Lung (tissue), 12 donors: ENCODE measurements around the gene GALNT1. TPM values are rescaled to one million over a fixed set of nuclear protein-coding genes. Genes with fewer than 3 reads are reported as not detected.

Source experiments
- ATAC-seq: fragments of 200-7000 bp; cut with Tn5 transposase; one replicate; pipeline ENCODE4 v1.9.1; 2020; ENCODE audit warnings: moderate number of reproducible peaks; ENCODE audit not compliant: insufficient read depth, low FRiP score
- DNase-seq, 3 donors: peaks; one replicate each; pipeline ENCODE4 v3.0.0-alpha.2; 2013 to 2017
- H3K27ac ChIP-seq, 2 donors: one replicate each; pipeline ENCODE4 v1.5.1; 2013; ENCODE audit warnings: mild to moderate bottlenecking in 2 of 2, moderate library complexity in 2 of 2, control low read depth in 1 of 2, inconsistent platforms in 1 of 2, low read depth in 1 of 2, low read length in 1 of 2
- H3K27me3 ChIP-seq, 3 donors: one replicate each; pipeline ENCODE4 v1.5.1; 2013; ENCODE audit warnings: low read length in 2 of 3; ENCODE audit not compliant: control insufficient read depth in 3 of 3, insufficient read depth in 3 of 3
- H3K36me3 ChIP-seq, 4 donors: one replicate each; pipeline ENCODE4 v1.5.1; 2013; ENCODE audit warnings: low read length in 4 of 4, mild to moderate bottlenecking in 1 of 4, moderate library complexity in 1 of 4; ENCODE audit not compliant: control insufficient read depth in 4 of 4, insufficient read depth in 4 of 4
- H3K4me1 ChIP-seq, 5 donors: one replicate each; pipeline ENCODE4 v1.5.1; 2013; ENCODE audit warnings: low read length in 5 of 5, mild to moderate bottlenecking in 2 of 5, moderate library complexity in 1 of 5; ENCODE audit not compliant: control insufficient read depth in 5 of 5, insufficient read depth in 5 of 5
- H3K4me3 ChIP-seq: one replicate; pipeline ENCODE4 v1.5.1; 2013; ENCODE audit warnings: mild to moderate bottlenecking, control low read depth, moderate library complexity
- H3K9ac ChIP-seq, 2 donors: one replicate each; pipeline ENCODE4 v1.5.1; 2013; ENCODE audit warnings: low read length in 2 of 2, control low read depth in 1 of 2; ENCODE audit not compliant: insufficient read depth in 1 of 2
- H3K9me3 ChIP-seq, 4 donors: one replicate each; pipeline ENCODE4 v1.5.1; 2013; ENCODE audit warnings: low read length in 3 of 4, mild to moderate bottlenecking in 1 of 4, moderate library complexity in 1 of 4; ENCODE audit not compliant: control insufficient read depth in 4 of 4, insufficient read depth in 3 of 4
- WGBS, 2 donors: extraction: QIAGEN DNeasy Blood & Tissue Kit; methylation state at CpG; one replicate each; pipeline ENCODE4 v1.1.7; 2013; 5-methylcytosine and 5-hydroxymethylcytosine counted together
- polyA plus RNA-seq, 2 donors: library from polyadenylated mRNA; stranded (reverse); fragments of 200-250 nt; gene quantifications; one replicate each; pipeline ENCODE4 v1.2.1, GENCODE V29; 2013
- total RNA-seq, 2 donors: library from RNA; depleted of rRNA in 1 of 2; stranded (reverse); fragments of >200 nt in 1 of 2; gene quantifications; one replicate each; pipeline ENCODE4 v1.2.1, GENCODE V29; 2014 to 2021
- TF ChIP-seq, protein P1 (sequence below): IDR thresholded peaks from 2 replicates; pipeline ENCODE4 v1.5.1; 2012; ENCODE audit warnings: mild to moderate bottlenecking; ENCODE audit errors: control extremely low read depth, extremely low read depth
- donor health status: control.
- donor health status: control.
- donor health status: Bipolar disorder and iron deficiency.
- donor health status: healthy.
- donor health status: DM: yes; HTN: yes; CAD: no.

The GALNT1 gene
- total and polyA plus RNA-seq, 4 donors, result 16.9 to 73.4 (median 46.8) TPM

DNA sequence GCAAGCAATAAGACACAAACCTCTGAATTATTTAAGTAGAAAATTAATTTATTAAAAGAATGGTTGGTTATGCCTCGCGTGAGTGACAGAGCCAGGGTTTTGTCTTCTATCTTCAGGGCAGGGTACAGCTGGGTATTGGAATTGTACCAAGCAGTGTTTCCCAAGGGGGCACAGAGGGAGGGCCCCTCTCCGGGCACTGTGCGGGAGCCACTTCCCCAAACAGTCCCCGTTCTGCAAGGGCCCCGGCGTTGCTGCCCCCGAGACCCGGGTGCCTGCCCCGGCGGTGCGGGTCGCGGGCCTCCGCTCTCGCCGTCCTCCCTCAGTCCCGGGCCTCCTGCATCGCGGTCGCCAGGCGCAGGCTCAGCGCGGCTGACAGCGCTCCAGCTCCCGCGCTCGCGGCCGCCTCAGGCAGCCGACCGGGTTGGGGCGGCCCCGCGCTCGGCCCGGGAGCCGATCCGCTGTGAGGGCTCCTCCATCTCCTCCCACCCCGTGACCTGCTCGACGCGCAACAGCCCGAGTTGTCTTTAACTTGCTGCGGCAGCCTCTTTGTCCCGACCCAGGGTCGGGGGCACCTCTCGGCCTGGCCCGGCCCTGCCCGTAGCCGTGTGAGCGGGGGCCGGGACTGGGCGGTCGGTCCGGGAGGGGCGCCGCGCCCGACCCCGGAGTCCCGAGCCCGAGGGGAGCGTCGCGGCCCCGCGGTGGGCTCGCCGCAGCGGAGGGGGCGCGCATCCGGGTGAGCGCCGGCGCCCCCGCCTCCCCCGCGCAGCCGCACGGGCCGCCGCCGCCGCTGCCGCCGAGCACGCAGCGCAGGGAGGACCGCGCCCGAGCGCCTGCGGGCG lies 620 bp upstream of the GALNT1 start:
- peak overlapping the region; percentile 72 for H3K4me3 ChIP-seq
- H3K9me3 ChIP-seq, result peaks cover 0 to 4% (median 0%) of the 10 kb centered on the region in 4 donors
- DNase-seq (peak; percentile 74 to 80 (median 77)), ATAC-seq (peak; percentile 68)
- no peaks in the 10 kb centered on the region for H3K36me3 ChIP-seq
- H3K27ac ChIP-seq, result peak overlapping the region; percentile 95
- H3K27me3 ChIP-seq, result no peaks in the 10 kb centered on the region
- H3K9ac ChIP-seq, result peak overlapping the region; percentile 70 to 82
- WGBS, 2 donors, result 1% methylated on average over 73 to 96 of the region's 96 CpGs
- TF ChIP-seq, protein P1, sequence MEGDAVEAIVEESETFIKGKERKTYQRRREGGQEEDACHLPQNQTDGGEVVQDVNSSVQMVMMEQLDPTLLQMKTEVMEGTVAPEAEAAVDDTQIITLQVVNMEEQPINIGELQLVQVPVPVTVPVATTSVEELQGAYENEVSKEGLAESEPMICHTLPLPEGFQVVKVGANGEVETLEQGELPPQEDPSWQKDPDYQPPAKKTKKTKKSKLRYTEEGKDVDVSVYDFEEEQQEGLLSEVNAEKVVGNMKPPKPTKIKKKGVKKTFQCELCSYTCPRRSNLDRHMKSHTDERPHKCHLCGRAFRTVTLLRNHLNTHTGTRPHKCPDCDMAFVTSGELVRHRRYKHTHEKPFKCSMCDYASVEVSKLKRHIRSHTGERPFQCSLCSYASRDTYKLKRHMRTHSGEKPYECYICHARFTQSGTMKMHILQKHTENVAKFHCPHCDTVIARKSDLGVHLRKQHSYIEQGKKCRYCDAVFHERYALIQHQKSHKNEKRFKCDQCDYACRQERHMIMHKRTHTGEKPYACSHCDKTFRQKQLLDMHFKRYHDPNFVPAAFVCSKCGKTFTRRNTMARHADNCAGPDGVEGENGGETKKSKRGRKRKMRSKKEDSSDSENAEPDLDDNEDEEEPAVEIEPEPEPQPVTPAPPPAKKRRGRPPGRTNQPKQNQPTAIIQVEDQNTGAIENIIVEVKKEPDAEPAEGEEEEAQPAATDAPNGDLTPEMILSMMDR, result no peak
- H3K4me1 ChIP-seq, result peaks cover 0 to 20% (median 11%) of the 10 kb centered on the region in 5 donors

DNA sequence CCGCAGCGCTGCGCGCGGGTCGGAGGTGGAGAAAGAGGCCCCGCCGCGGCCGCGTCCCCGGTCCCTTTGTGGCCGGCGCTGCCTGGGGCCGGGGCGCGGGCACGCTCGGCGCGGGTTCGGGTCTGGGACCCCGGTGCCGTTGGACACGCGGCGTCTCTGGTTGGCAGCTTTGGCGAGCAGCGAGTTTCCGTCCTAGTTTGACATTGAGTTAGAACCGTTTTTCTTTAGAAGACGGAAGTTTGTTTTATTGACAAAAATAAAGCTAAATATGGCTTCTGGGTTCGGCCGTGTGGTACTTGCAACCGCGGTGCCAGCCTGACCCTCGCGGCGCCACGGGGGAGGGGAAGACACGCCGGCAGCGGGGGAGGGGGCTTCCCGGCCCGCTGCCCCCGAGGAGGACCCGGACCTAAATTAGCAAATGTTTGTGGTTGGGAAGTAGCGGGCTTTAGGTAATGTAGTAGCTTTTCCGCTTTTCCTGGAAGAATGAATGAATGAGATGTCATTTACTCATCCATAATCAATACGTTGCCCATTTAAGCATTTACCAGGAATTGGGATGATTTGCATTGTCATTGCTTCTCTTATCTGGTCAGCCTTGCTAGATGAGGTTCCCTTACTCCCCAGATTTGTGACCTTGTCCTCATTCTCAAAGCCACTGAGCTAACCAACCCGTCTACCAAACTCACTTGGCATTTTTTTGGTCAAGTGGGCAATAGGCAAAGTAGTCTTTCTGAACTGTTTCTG lies 530 bp downstream of the GALNT1 start:
- Histone ChIP-seq H3K4me1 (peaks cover 0 to 20% (median 11%) of the 10 kb centered on the region in 5 donors), H3K27me3 (no peaks in the 10 kb centered on the region), H3K36me3 (no peaks in the 10 kb centered on the region), H3K27ac (peak overlapping the region; percentile 78 to 87), H3K9me3 (peaks cover 0 to 5% (median 0%) of the 10 kb centered on the region in 4 donors), H3K9ac (peak overlapping the region; percentile 69 to 92), H3K4me3 (peak overlapping the region; percentile 70)
- WGBS, 2 donors, result 1% methylated on average over 47 to 51 of the region's 51 CpGs
- DNase-seq, result peak; percentile 35 to 47 (median 44)
- TF ChIP-seq, protein P1, result no peak
- no peak for ATAC-seq

DNA sequence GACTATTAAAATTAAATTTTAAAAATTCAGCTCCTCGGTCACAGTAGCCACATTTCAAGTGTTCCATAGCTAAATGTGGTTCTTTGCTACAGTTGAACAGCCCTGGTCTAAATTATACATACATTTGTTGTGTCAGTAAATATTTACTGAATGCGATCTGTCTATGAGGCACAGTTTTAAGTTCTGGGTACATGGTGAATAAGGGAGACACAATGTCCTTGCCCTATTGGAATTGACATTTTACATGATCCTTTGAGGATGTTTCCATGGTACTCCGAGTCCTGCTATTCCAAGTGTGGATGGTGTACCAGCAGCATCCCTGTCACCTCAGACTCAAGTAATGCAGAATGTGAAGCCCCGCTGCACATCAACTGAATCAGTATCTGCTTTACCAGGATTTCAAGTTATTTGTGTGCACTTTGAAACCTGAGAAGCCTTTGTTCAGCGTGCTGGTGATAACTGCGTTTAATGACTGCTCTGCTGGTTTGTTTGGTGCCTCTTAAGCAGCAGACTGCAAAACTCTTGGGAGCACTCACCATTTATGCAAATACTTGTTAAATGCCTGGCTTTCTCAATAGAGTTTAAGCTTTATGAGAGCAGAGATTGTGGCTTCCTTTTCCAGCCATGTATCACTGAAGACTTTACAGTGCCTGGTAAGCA lies 1.5 kb downstream of the GALNT1 start:
- Histone ChIP-seq H3K27me3 (no peaks in the 10 kb centered on the region), H3K27ac (peak overlapping the region; percentile 39 to 47), H3K4me1 (peaks cover 0 to 20% (median 11%) of the 10 kb centered on the region in 5 donors), H3K4me3 (no peak overlapping the region), H3K36me3 (no peaks in the 10 kb centered on the region), H3K9ac (peak overlapping the region in 1 of 2 donors; percentile 92), H3K9me3 (peaks cover 0 to 5% (median 1%) of the 10 kb centered on the region in 4 donors)
- 66 to 83% methylated on average over 6 of the region's 6 CpGs for WGBS, 2 donors
- TF ChIP-seq, protein P1, result no peak
- DNase-seq (peak; percentile 35 to 60 (median 58)), ATAC-seq (no peak)
